Measurements from ENCODE around the gene RBBP5.

Gene RBBP5

GRCh38 chr1:205038132-205038786 lies 83.5 kb downstream of the RBBP5 start:
- H3K4me3 ChIP-seq (ENCODE audit: low read depth, low read length): no peak overlapping the region
- DNase-seq (ENCODE audit: low read depth): no peak
- TF ChIP-seq CTCF (IDR thresholded peaks at IDR 0.05; ENCODE audit: low read depth, low read length, missing control alignments): no peak

GRCh38 chr1:205037539-205037938 lies 84.2 kb downstream of the RBBP5 start:
- no peak overlapping the region for H3K4me3 ChIP-seq (ENCODE audit: low read depth, low read length)
- DNase-seq (ENCODE audit: low read depth): no peak
- no peak for TF ChIP-seq CTCF (IDR thresholded peaks at IDR 0.05; ENCODE audit: low read depth, low read length, missing control alignments)

All from GM12864 (cell line).